Activated CD4-positive, alpha-beta T cell treated with anti-CD3 and anti-CD28 coated beads, Interleukin-10, Interleukin-2, amounts not matched to agents 100 ng/mL and 50 ng/mL, durations not matched to agents 16 hours and 8 hours (primary cell): Measurements from ENCODE around the gene MPDZ.

Experiments used
- DNase-seq: peaks from one replicate; pipeline ENCODE4 v3.0.0-alpha.2; 2020

Gene MPDZ

GRCh38 chr9:13128266-13128860 lies 151.1 kb downstream of the MPDZ start:
- no peak for DNase-seq

GRCh38 chr9:13127131-13127530 lies 152.4 kb downstream of the MPDZ start:
- no peak for DNase-seq

GRCh38 chr9:13125261-13125660 lies 154.2 kb downstream of the MPDZ start:
- no peak for DNase-seq

GRCh38 chr9:13122756-13123369 lies 156.6 kb downstream of the MPDZ start:
- DNase-seq = no peak

- no peak for DNase-seq
Observed at GRCh38 chr9:13118313-13118712, 161.2 kb downstream of the MPDZ start.

- DNase-seq = no peak
Observed at GRCh38 chr9:13116292-13116691, 163.2 kb downstream of the MPDZ start.

GRCh38 chr9:13113751-13114150 lies 165.7 kb downstream of the MPDZ start:
- no peak for DNase-seq

- no peak for DNase-seq
Observed at GRCh38 chr9:13113216-13113615, 166.3 kb downstream of the MPDZ start.

GRCh38 chr9:13111778-13112177 lies 167.7 kb downstream of the MPDZ start:
- no peak for DNase-seq

GRCh38 chr9:13110766-13111417 lies 168.6 kb downstream of the MPDZ start:
- no peak for DNase-seq

GRCh38 chr9:13109781-13110180 lies 169.7 kb downstream of the MPDZ start:
- no peak for DNase-seq

GRCh38 chr9:13107008-13107407 lies 172.5 kb downstream of the MPDZ start:
- no peak for DNase-seq

GRCh38 chr9:13100914-13101572 lies 178.4 kb downstream of the MPDZ start:
- no peak for DNase-seq

GRCh38 chr9:13095056-13095455 lies 184.4 kb downstream of the MPDZ start:
- DNase-seq = no peak

- DNase-seq = no peak
Observed at GRCh38 chr9:13090628-13091027, 188.9 kb downstream of the MPDZ start.

GRCh38 chr9:13089666-13090065 lies 189.8 kb downstream of the MPDZ start:
- no peak for DNase-seq

- peak; percentile 40 for DNase-seq
Observed at GRCh38 chr9:13088720-13089427, 190.6 kb downstream of the MPDZ start.

- DNase-seq = no peak
Observed at GRCh38 chr9:13083963-13084528, 195.4 kb downstream of the MPDZ start.

- no peak for DNase-seq
Observed at GRCh38 chr9:13083366-13083765, 196.1 kb downstream of the MPDZ start.

GRCh38 chr9:13082796-13083195 lies 196.7 kb downstream of the MPDZ start:
- DNase-seq = no peak

GRCh38 chr9:13078164-13078563 lies 201.3 kb downstream of the MPDZ start:
- DNase-seq = no peak

- no peak for DNase-seq
Observed at GRCh38 chr9:13076616-13077015, 202.9 kb downstream of the MPDZ start.

GRCh38 chr9:13071921-13072320 lies 207.6 kb downstream of the MPDZ start:
- no peak for DNase-seq
